Adipocyte (in vitro differentiated cells): Measurements from ENCODE around the gene ETV7.

ENCODE experiments used
- DNase-seq: peaks from one replicate; pipeline ENCODE4 v3.0.0-alpha.2; 2015; ENCODE audit warnings: low read depth
- H3K27me3 ChIP-seq: replicated peaks from 2 replicates; pipeline ENCODE4 v1.7.0; 2013; ENCODE audit warnings: mild to moderate bottlenecking, low read length, moderate library complexity; ENCODE audit not compliant: control insufficient read depth, insufficient read depth
- H3K36me3 ChIP-seq: 2 replicates; pipeline ENCODE4 v1.7.0; 2013; ENCODE audit warnings: low read length, mild to moderate bottlenecking, moderate library complexity; ENCODE audit not compliant: control insufficient read depth, insufficient read depth, severe bottlenecking
- H3K4me1 ChIP-seq: 2 replicates; pipeline ENCODE4 v1.7.0; 2013; ENCODE audit warnings: mild to moderate bottlenecking, low read length, moderate library complexity; ENCODE audit not compliant: control insufficient read depth, insufficient read depth
- H3K4me3 ChIP-seq: 2 replicates; pipeline ENCODE4 v1.7.0; 2013; ENCODE audit warnings: mild to moderate bottlenecking, low read length, moderate library complexity
- H3K9ac ChIP-seq: 2 replicates; pipeline ENCODE4 v1.7.0; 2013; ENCODE audit warnings: mild to moderate bottlenecking, low read length, moderate library complexity
- H3K9me3 ChIP-seq: 2 replicates; pipeline ENCODE4 v1.7.0; 2013; ENCODE audit warnings: mild to moderate bottlenecking, low read length, moderate library complexity; ENCODE audit not compliant: control insufficient read depth

ETV7 gene

DNA sequence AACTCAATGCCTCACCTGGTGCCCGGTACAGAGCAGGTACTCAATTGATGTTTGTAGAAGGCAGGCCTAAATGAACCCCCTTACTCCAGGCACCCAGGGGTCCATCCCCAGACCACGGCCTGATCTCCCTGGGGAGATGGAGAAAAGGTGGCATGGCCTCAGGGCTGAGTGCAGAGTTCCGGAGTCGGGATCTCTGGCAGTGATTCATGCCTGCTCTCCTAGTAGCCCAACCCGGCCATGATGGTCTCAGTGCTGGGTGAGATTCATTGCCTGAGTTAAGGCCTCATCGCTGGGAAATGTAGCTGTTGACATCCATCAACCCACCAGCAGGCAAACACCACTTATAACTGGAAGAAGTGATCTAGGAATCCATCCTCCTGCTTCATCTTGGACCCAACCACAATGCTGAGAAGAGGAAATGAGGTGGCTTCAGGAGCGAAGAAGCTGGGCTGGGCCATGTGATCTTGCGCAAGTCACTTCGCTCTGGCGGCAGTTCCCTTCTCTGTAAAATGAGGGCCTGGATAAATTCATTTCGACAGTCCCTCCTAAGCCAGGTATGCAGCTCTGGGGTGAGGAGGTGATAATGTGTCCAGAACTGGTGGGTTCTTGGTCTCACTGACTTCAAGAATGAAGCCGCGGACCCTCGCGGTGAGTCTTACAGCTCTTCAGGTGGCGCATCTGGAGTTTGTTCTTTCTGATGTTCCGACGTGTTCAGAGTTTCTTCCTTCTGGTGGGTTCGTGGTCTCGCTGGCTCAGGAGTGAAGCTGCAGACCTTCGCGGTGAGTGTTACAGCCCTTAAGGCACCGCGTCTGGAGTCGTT, 24.7 kb downstream of the ETV7 start:
- H3K36me3 ChIP-seq: no peaks in the 10 kb centered on the region
- H3K4me3 ChIP-seq: no peak overlapping the region
- DNase-seq: no peak
- no peaks in the 10 kb centered on the region for H3K27me3 ChIP-seq
- H3K4me1 ChIP-seq: peaks cover 21% of the 10 kb centered on the region
- H3K9ac ChIP-seq: no peak overlapping the region
- no peaks in the 10 kb centered on the region for H3K9me3 ChIP-seq

DNA sequence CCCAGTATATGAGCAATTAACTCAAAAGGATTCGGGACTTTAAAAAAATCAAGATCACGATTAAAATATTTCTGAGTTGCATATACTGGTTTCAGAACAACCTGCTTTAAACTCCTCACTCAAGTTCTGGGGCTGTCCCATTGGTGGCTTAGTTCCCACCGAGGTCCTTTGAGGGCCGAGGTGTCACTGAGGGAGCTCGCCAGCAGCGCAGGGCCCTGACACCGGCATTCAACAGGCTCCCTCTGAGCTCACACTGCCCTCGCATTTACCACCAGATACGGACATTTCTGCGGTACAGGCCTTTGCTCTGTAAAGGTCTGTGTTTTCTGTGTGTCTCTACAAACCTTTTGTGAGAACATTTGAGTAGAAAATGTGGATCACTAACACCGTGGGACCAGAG, 26.4 kb downstream of the ETV7 start:
- peak overlapping the region; percentile 77 for H3K9ac ChIP-seq
- no peaks in the 10 kb centered on the region for H3K27me3 ChIP-seq
- peaks cover 22% of the 10 kb centered on the region for H3K4me1 ChIP-seq
- H3K4me3 ChIP-seq: no peak overlapping the region
- no peaks in the 10 kb centered on the region for H3K9me3 ChIP-seq
- H3K36me3 ChIP-seq: no peaks in the 10 kb centered on the region
- no peak for DNase-seq

DNA sequence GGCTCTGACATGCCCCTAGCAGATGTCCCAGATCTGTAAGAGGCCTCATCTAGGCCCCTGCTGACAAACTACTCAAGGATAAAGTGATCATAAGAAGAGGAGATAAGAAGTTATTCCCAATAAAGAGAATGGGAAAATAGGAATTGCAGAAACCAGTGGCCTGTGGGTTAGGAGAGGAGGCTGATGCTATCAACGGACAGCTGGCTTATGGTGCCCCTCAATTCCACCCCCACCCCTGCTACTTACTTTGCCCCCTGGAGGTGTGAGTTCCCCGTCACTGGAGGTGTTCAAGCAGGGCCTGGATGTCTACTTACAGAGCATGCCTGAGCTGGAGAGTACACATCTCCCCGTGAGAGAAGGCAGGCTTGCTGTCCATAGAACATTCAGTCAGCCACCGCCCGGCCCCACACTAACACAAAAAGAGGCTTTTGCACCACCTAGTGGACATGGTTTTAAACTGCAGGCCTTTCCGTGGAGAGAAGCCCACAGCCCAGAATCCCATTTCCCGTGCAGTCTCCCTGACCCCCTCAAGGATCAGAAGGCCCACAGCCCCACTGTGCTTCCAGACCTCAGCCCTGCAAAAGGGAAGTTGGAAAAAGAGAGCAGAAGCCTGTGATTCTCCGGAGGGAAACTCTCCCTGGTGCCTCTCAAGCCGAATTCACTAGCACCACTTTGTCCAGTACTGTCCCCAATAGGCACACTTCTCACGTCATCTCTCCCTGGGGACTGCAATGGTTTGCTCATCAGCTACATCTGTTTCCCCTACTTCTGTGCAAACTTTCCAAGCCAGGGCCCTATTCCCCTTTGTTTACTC, 27.0 kb downstream of the ETV7 start:
- Histone ChIP-seq H3K9ac (peak overlapping the region; percentile 77), H3K9me3 (no peaks in the 10 kb centered on the region), H3K36me3 (no peaks in the 10 kb centered on the region), H3K27me3 (no peaks in the 10 kb centered on the region), H3K4me1 (peaks cover 22% of the 10 kb centered on the region), H3K4me3 (no peak overlapping the region)
- DNase-seq: peak; percentile 94

DNA sequence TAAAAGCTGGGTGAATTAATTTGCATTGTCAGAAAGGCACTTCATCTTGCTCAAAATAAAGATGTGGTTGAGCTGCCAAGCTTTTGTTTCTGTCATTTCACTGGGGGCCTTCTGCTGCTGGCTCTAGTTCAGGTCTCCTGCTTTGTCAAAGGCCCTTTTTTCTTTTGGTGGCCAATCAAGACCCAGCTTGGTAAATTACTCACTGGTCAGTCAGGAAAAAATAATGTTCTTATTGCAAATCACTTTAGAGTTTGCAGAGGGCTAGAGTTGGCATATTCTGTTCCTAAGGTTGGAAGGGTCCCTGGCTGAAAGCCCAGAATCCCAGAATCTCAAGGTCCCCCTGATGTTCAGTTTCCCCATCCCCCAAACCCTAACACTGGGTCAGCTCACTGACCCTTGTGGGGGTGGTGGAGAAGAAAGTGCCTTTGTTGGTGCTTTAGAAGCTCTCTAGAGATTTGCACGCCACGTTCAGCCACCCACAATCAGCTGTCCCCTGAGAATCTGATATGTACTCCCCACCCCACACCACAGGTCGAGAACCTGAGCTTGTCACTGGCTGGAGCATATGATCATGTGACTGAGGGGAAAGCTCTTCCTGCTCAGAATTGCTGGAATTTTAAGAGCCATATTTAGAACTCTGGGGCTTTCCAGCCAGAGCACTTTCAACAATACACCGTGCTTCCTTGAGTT, 29.1 kb downstream of the ETV7 start:
- peaks cover 22% of the 10 kb centered on the region for H3K4me1 ChIP-seq
- no peak overlapping the region for H3K9ac ChIP-seq
- H3K27me3 ChIP-seq: no peaks in the 10 kb centered on the region
- H3K4me3 ChIP-seq: no peak overlapping the region
- no peak for DNase-seq
- no peaks in the 10 kb centered on the region for H3K9me3 ChIP-seq
- H3K36me3 ChIP-seq: no peaks in the 10 kb centered on the region

DNA sequence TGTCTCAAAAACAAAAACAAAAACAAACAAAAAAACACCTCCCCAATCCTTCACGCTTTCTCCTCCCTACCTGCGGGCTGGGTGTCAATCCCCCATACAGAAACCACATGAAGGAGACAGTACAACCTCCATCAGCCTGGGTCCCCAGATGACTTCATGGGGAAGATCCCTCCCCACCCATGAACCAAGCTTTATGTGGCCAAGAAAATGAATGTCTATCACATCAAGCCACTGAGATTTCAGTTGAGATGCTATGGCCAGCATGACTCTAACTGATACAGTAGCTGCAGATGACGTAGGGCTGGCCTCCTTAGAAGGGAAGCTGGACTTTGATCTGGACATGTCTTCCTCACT, 29.6 kb downstream of the ETV7 start:
- Histone ChIP-seq H3K36me3 (no peaks in the 10 kb centered on the region), H3K9me3 (no peaks in the 10 kb centered on the region), H3K4me1 (peaks cover 22% of the 10 kb centered on the region), H3K9ac (no peak overlapping the region), H3K4me3 (no peak overlapping the region), H3K27me3 (no peaks in the 10 kb centered on the region)
- no peak for DNase-seq

DNA sequence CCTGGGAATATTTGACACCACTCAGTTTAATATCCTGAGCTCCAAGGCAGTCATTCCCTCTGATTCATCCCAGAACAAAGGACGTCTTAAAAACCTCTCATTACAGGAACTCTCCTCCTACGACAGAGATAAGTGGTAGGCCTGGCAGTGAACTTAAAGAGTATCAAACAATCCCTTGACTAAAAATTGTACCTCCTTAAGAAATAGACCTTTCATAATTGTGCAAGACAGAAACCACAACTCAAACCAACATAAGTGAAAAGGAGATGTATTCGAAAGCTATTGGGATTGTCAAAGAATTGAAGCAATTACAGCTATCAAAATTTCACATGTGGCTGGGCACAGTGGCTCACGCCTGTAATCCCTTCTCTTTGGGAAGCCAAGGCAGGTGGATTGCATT, 31.6 kb downstream of the ETV7 start:
- Histone ChIP-seq H3K36me3 (no peaks in the 10 kb centered on the region), H3K4me1 (peaks cover 30% of the 10 kb centered on the region)
- DNase-seq: no peak

DNA sequence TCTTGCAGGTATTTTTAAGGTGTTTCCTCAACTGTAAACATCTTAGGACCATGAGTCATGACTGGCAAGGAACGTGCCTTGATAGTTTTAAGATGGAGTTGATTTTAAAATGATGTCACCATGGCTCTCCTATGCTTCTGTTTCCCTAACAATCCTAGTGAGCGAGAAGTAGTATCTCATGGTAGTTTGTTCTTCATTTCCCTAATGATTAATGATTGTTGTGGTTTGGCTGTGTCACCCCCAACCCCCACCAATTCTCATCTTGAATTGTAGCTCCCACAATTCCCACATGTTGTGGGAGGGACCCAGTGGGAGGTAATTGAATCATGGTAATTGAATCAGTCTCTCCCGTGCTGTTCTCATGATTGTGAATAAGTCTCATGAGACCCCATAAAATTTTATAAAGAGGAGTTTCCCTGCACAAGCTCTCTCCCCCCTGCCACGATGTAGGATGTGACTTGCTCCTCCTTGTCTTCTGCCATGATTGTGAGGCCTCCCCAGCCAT, 34.0 kb downstream of the ETV7 start:
- Histone ChIP-seq H3K4me1 (peaks cover 24% of the 10 kb centered on the region), H3K4me3 (no peak overlapping the region), H3K27me3 (no peaks in the 10 kb centered on the region), H3K9me3 (no peaks in the 10 kb centered on the region), H3K36me3 (no peaks in the 10 kb centered on the region), H3K9ac (no peak overlapping the region)
- DNase-seq: no peak

More for the DNA sequence above, 31.6 kb downstream of the ETV7 start:
- Histone ChIP-seq H3K9ac (no peak overlapping the region), H3K27me3 (no peaks in the 10 kb centered on the region), H3K4me3 (no peak overlapping the region), H3K9me3 (no peaks in the 10 kb centered on the region)

DNA sequence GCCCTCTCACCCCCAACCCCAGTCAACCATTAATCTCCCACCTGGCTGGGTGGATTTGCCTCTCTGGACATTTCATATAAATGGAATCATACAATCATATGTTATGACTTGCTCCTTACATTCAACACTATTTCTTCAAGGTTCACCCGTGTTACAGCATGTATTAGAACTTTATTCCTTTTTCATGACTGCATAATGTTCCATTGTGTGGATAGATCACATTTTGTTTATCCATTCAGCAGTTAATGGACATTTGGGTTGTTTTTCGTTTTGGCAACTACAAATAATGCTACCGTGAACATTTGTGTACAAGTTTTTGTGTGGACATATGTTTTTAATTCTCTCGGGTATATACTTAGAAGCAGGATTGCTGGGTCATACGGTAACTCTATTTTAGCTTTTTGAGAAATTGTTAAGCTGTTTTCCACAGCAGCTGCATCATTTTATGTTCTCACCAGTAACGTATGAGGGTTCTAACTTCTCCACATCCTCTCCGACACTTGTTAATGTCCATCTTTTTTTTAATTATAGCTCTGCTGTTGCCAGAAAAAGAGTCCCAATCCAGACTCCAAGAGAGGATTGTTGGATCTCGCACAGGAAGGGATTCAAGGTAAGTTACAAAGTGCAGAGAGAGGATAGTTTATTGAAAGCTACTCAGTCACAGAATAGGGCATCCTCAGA, 34.9 kb downstream of the ETV7 start:
- Histone ChIP-seq H3K27me3 (no peaks in the 10 kb centered on the region), H3K9me3 (no peaks in the 10 kb centered on the region), H3K4me1 (peaks cover 21% of the 10 kb centered on the region), H3K36me3 (no peaks in the 10 kb centered on the region), H3K9ac (no peak overlapping the region), H3K4me3 (no peak overlapping the region)
- DNase-seq: no peak

DNA sequence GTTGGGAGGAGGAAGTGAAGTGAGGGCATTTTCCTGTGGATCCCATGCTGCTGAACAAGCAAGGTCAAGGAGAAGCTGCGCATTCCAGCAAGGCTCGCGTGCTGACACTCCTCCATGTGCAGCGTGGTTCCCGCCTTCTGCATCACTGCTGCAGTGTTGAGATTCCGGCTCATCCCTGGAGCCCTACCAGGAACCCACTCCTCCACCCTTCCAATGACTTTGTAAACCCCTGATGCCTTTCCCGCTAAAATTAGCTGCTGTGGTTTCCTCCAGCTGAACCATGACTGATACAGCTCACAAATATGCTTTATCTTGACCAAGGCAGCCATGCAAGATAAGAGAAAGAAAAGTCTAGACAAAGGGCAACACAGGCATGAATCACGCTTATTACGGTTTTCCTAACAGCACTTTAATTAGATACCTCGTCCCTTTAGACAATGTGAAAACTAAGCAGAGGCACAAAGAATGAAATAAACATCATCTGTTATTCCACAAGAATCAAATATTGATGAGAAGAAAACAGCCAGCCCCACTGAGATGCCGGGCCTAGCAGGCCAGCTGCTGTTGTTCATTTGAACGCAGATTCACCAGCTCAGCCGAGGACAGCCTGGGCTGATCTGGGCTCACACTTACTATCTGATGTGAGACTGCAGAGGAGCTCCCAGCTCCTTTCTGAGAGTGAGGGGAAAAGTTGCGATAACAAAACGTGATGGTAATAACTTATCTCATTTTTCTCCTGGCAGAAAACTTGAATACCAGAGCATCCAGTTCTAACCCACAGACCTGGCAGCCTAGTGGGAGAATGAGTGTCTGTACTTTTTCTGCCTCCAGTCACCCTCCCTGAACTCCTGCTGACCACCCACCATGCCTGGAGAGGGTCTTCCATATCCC, 36.5 kb downstream of the ETV7 start:
- Histone ChIP-seq H3K4me1 (peaks cover 25% of the 10 kb centered on the region), H3K4me3 (peak overlapping the region; percentile 28), H3K36me3 (no peaks in the 10 kb centered on the region), H3K9me3 (no peaks in the 10 kb centered on the region), H3K9ac (peak overlapping the region; percentile 74), H3K27me3 (no peaks in the 10 kb centered on the region)
- DNase-seq: peak; percentile 29

DNA sequence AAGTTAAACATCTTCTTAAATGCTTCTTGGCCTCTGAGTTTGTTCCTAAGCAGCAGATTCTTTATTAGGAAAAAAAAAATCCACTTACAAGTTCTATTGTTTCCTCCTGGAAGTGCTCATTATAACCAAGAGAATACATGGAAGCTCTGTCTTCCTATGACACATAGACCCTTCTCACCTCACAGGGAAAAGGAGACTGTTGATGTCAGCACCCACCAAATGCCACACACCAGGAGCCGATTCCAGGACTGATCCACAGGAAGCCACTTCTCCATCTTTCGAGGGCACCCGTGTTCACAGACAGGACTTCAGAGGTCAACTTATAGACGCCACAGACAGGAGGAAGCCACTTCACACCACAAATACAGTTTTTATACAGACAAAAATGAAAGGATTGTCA, 37.4 kb downstream of the ETV7 start:
- Histone ChIP-seq H3K27me3 (no peaks in the 10 kb centered on the region), H3K4me3 (no peak overlapping the region), H3K9ac (peak overlapping the region; percentile 45), H3K4me1 (peaks cover 25% of the 10 kb centered on the region), H3K9me3 (no peaks in the 10 kb centered on the region), H3K36me3 (no peaks in the 10 kb centered on the region)
- no peak for DNase-seq
